HG02798 (cell line): ENCODE data around the gene XXYLT1.

Experiments used
- ATAC-seq: cut with Tn5 transposase; IDR thresholded peaks from one replicate; pipeline ENCODE4 v1.9.1; 2021; ENCODE audit warnings: mild to moderate bottlenecking; ENCODE audit not compliant: unreplicated experiment, poor library complexity

Gene XXYLT1

GRCh38 chr3:195071916-195072820 lies 198.8 kb downstream of the XXYLT1 start:
- no peak for ATAC-seq

- ATAC-seq = no peak
These were observed 199.8 kb downstream of the XXYLT1 start for GRCh38 chr3:195071011-195071728.

- ATAC-seq = no peak
These were observed 200.6 kb downstream of the XXYLT1 start for GRCh38 chr3:195070336-195070735.

GRCh38 chr3:195069501-195070251 lies 201.3 kb downstream of the XXYLT1 start:
- ATAC-seq = no peak

- ATAC-seq = no peak
These were observed 202.6 kb downstream of the XXYLT1 start for GRCh38 chr3:195068084-195069080.

GRCh38 chr3:195066441-195066841 lies 204.5 kb downstream of the XXYLT1 start:
- no peak for ATAC-seq

- ATAC-seq = no peak
These were observed 205.1 kb downstream of the XXYLT1 start for GRCh38 chr3:195065864-195066185.

GRCh38 chr3:195065142-195065863 lies 205.7 kb downstream of the XXYLT1 start:
- ATAC-seq = no peak

GRCh38 chr3:195064300-195064931 lies 206.5 kb downstream of the XXYLT1 start:
- no peak for ATAC-seq

GRCh38 chr3:195063581-195064193 lies 207.3 kb downstream of the XXYLT1 start:
- ATAC-seq = no peak

GRCh38 chr3:195062866-195063540 lies 208.0 kb downstream of the XXYLT1 start:
- ATAC-seq = no peak

- ATAC-seq = no peak
These were observed 209.0 kb downstream of the XXYLT1 start for GRCh38 chr3:195061756-195062655.

- no peak for ATAC-seq
These were observed 210.2 kb downstream of the XXYLT1 start for GRCh38 chr3:195060531-195061291.

- no peak for ATAC-seq
These were observed 210.8 kb downstream of the XXYLT1 start for GRCh38 chr3:195060217-195060481.

- ATAC-seq = no peak
These were observed 211.3 kb downstream of the XXYLT1 start for GRCh38 chr3:195059471-195060216.

- ATAC-seq = no peak
These were observed 212.0 kb downstream of the XXYLT1 start for GRCh38 chr3:195059006-195059350.
